Pancreas (tissue), 10 donors: ENCODE data around the gene UBE3C. TPM values are rescaled to one million over a fixed set of nuclear protein-coding genes. Genes with fewer than 3 reads are reported as not detected.

Source experiments
- ATAC-seq, 4 donors: fragments of 200-7000 bp; cut with Tn5 transposase; one replicate each; pipeline versions ENCODE4 v1.8.0 to v1.9.1; 2020; ENCODE audit warnings: mild to moderate bottlenecking in 4 of 4, moderate library complexity in 4 of 4
- DNase-seq, 6 donors: peaks; one replicate each; pipeline ENCODE4 v3.0.0-alpha.2; 2020
- FAIRE-seq: peaks from 2 replicates; lab custom pipeline; 2012; peaks lifted over from hg19 to GRCh38; lab: Jason Lieb, UNC
- H3K27ac ChIP-seq, 4 donors: fragments of 200-600 bp; sonication (generic); 1 replicate in 3 of 4; 2 replicates in 1 of 4; pipeline versions ENCODE4 v1.5.0 to v1.8.0; 2020
- H3K27me3 ChIP-seq, 4 donors: fragments of 200-600 bp; one replicate each; pipeline ENCODE4 v1.8.0; 2021
- H3K36me3 ChIP-seq, 3 donors: fragments of 200-600 bp; sonication (generic) in 1 of 3; one replicate each; pipeline versions ENCODE4 v1.5.0 to v1.8.0; 2020 to 2021
- H3K4me1 ChIP-seq, 3 donors: fragments of 200-600 bp; one replicate each; pipeline ENCODE4 v1.8.0; 2021
- H3K4me3 ChIP-seq, 4 donors: fragments of 200-600 bp; sonication (generic) in 2 of 4; one replicate each; pipeline versions ENCODE4 v1.5.0 to v1.8.0; 2020 to 2021
- H3K9me3 ChIP-seq, 4 donors: fragments of 200-600 bp; one replicate each; pipeline ENCODE4 v1.8.0; 2021
- CTCF ChIP-seq, 4 donors: fragments of 200-600 bp; sonication (generic) in 3 of 4; IDR thresholded peaks; one replicate each; pipeline versions ENCODE4 v1.5.0 to v1.8.0; 2021; ENCODE audit warnings: antibody characterized with exemption in 4 of 4
- WGBS, 2 donors: extraction: QIAGEN DNeasy Blood & Tissue Kit; methylation state at CpG; one replicate each; pipeline ENCODE4 v1.1.7; 2013; 5-methylcytosine and 5-hydroxymethylcytosine counted together
- intact Hi-C, 3 donors: fragments of 100-400 bp; cut with DNase I; formaldehyde crosslinking; loops; one replicate each; pipeline versions ENCODE4 v1.11.1 to v1.14.2; 2022
- polyA plus RNA-seq, 2 donors: library from polyadenylated mRNA; stranded (reverse); fragments of 200-250 nt; gene quantifications; one replicate each; pipeline ENCODE4 v1.2.3, GENCODE V29; 2013
- total RNA-seq, 6 donors: library from RNA; stranded (reverse); fragmentation: NEBNext Ultra II Directional in 4 of 6; extraction: Animal tissue kit (Norgen Biotek cat#: 25700) in 4 of 6; gene quantifications; one replicate each; pipeline versions ENCODE4 v1.2.1 to v1.2.4, GENCODE V29; 2021 to 2023
- donor health status: healthy with polysubstance abuse.
- donor health status: DM: no; HTN: no; CAD: no; lungs with moderate emphysema.
- donor health status: DM: no; HTN: no; CAD: no.
- donor health status: control.
- donor health status: control.
- donor health status: Bipolar disorder and iron deficiency.
- donor health status: DM: yes; HTN: yes; CAD: no.
- donor health status: DM: no; HTN: no; CAD: no.
- donor health status: DM: no; HTN: no; CAD: no.
- donor health status: DM: yes; HTN: yes; CAD: no.

Gene UBE3C
- total and polyA plus RNA-seq, 8 donors: 12.1 to 36.1 (median 23.1) TPM

DNA sequence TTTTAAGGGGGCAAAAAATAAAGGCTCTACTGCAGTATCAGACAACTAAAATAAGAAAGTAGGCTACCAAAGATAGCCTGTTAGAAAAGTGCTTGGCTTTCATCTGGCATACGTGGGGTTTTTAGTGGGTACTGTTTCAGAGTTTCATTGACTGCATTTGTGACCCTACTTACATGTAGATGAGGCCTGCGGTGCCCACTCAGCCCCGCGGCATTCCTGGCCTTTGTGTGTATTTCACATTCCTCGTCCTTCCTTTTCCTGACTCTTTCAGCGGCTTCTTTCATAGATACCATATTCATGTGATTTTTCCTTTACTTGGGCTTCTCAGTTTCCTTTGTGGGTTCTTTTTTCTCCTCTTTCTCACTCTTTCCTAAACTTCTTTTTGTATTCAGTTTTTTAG is 50.7 kb downstream of the UBE3C start:
- DNase-seq (no peak), FAIRE-seq (no peak), ATAC-seq (no peak)
- Histone ChIP-seq H3K27me3 (no peaks in the 10 kb centered on the region), H3K36me3 (peaks cover 0 to 52% (median 23%) of the 10 kb centered on the region in 3 donors), H3K9me3 (no peaks in the 10 kb centered on the region), H3K4me1 (peaks cover 0 to 9% (median 0%) of the 10 kb centered on the region in 3 donors), H3K4me3 (no peak overlapping the region), H3K27ac (no peak overlapping the region)
- 95% methylated on average over 6 of the region's 6 CpGs for WGBS, 2 donors
- TF ChIP-seq CTCF (IDR thresholded peaks at IDR 0.05): no peak
- intact Hi-C loops: no loop called here

DNA sequence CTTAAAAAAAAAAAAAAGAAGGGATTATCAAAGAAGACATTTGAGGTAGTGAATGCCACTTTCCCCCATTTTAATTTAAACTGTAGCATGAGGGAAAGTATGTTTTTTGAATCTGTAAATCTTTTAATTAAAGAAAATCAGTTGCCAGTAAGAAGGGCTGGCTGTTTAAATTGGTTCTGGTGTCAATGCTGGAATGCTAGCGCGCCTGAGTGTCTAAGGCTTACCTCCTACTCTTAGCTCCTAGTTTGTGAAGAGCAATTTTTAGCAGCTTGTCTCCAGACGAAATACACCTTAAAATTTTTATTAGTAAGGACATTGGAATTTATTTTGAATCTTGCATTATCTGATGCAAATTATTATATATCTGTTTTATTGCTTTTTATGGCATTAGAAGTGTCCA is 54.1 kb downstream of the UBE3C start:
- no peak for TF ChIP-seq CTCF (IDR thresholded peaks at IDR 0.05)
- WGBS, 2 donors: 85 to 86% methylated on average over 3 of the region's 3 CpGs
- Histone ChIP-seq H3K27ac (peak overlapping the region in 2 of 4 donors; percentile 3 to 43), H3K4me3 (no peak overlapping the region), H3K27me3 (no peaks in the 10 kb centered on the region), H3K4me1 (peaks cover 0 to 9% (median 0%) of the 10 kb centered on the region in 3 donors), H3K36me3 (peaks cover 0 to 36% (median 11%) of the 10 kb centered on the region in 3 donors), H3K9me3 (no peaks in the 10 kb centered on the region)
- intact Hi-C loops: no loop called here
- no peak for ATAC-seq
- no peak for DNase-seq
- FAIRE-seq: no peak

GRCh38 chr7:157193274-157193673 is 54.5 kb downstream of the UBE3C start:
- Histone ChIP-seq H3K4me3 (no peak overlapping the region), H3K36me3 (peaks cover 0 to 36% (median 10%) of the 10 kb centered on the region in 3 donors), H3K4me1 (peaks cover 0 to 9% (median 0%) of the 10 kb centered on the region in 3 donors), H3K9me3 (no peaks in the 10 kb centered on the region), H3K27ac (peak overlapping the region in 2 of 4 donors; percentile 3 to 43), H3K27me3 (no peaks in the 10 kb centered on the region)
- FAIRE-seq (no peak), DNase-seq (peak in 1 of 6 donors; percentile 17), ATAC-seq (peak; percentile 64 to 90 (median 70))
- intact Hi-C loops: no loop called here
- TF ChIP-seq CTCF (IDR thresholded peaks at IDR 0.05): no peak
- WGBS, 2 donors: 30 to 40% methylated on average over 4 of the region's 4 CpGs

GRCh38 chr7:157194948-157195347 is 56.2 kb downstream of the UBE3C start:
- peaks cover 0 to 24% (median 0%) of the 10 kb centered on the region in 3 donors for H3K36me3 ChIP-seq
- intact Hi-C loops: no loop called here
- WGBS, 2 donors: 92 to 93% methylated on average over 3 of the region's 3 CpGs
- H3K27ac ChIP-seq: no peak overlapping the region
- DNase-seq (no peak), FAIRE-seq (no peak), ATAC-seq (no peak)
- no peak overlapping the region for H3K4me3 ChIP-seq
- TF ChIP-seq CTCF (IDR thresholded peaks at IDR 0.05): no peak
- peaks cover 0 to 9% (median 0%) of the 10 kb centered on the region in 3 donors for H3K4me1 ChIP-seq
- H3K27me3 ChIP-seq: no peaks in the 10 kb centered on the region
- no peaks in the 10 kb centered on the region for H3K9me3 ChIP-seq

GRCh38 chr7:157195868-157196267 is 57.1 kb downstream of the UBE3C start:
- H3K4me3 ChIP-seq: no peak overlapping the region
- FAIRE-seq (no peak), DNase-seq (no peak), ATAC-seq (no peak)
- H3K36me3 ChIP-seq: peaks cover 0 to 15% (median 0%) of the 10 kb centered on the region in 3 donors
- H3K27ac ChIP-seq: no peak overlapping the region
- peaks cover 0 to 9% (median 0%) of the 10 kb centered on the region in 3 donors for H3K4me1 ChIP-seq
- H3K27me3 ChIP-seq: no peaks in the 10 kb centered on the region
- WGBS, 2 donors: 94 to 96% methylated on average over 12 of the region's 12 CpGs
- intact Hi-C loops: no loop called here
- H3K9me3 ChIP-seq: no peaks in the 10 kb centered on the region
- TF ChIP-seq CTCF (IDR thresholded peaks at IDR 0.05): no peak
